IPS-18c (cell line): ENCODE measurements around the gene VPS26C.
"Not testable (repeated sequence)": the region's sequence is repeated elsewhere in the genome, so short reads cannot be mapped to it uniquely, and the experiment has no call there.

Experiments
- H3K4me3 ChIP-seq: 2 replicates; pipeline ENCODE4 v1.7.0; 2013; ENCODE audit warnings: low read depth, mild to moderate bottlenecking, low read length, moderate library complexity; ENCODE audit not compliant: insufficient read depth
- H3K9me3 ChIP-seq: one replicate; pipeline ENCODE4 v1.6.1; 2013; ENCODE audit warnings: mild to moderate bottlenecking, low read length, moderate library complexity; ENCODE audit not compliant: control insufficient read depth, insufficient read depth

Gene VPS26C

DNA sequence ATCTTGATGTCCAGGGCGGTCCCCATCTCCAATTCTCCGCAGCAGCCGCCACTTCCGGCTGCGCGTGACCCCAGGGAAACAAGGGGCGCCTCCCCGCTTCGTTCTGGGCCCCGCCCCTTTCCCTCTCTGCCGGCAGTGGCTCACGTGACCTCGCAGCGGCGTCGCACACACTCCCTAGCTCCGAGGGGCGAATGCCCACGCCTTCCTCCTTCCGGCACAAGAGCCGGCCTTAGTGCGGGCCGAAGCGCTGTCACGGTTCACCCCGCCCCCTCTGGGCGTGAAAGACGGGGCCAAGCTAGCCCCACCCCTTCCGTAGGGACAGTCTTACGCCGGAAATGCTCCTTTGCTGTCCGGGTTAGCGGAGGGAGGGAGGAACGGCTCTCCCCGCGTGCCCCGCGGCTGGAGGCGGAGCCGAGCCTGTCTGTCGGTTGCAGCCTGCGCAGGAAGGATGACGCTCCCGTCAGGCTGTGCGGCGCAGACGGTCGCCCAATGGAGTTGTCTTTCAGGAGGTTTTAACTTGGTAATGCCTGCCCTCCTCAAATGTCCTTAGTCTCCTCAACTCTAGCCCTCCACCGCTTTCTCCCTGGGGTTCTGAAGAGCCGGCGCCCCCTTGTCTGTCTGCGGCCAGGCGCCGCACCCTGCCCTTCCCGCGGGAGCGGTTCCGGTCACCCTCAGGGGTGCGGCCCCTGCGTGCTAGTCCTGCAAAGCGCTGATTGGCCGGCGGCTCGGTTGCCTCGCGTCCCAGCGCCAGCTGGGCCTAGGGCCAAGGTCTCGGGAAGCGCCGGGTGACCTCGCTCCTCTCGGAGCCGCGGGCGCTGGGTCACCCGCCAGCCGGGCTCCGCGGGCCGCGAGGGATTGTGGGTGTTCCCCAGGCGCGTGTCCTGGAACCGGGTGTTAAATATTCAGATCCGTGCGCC, at the start of gene VPS26C:
TSS of gene VPS26C (minus strand) at position 66 of the 917 bp plus-strand sequence. CDS start at position 26, 40 bp downstream.
- Histone ChIP-seq H3K4me3 (peak within 1 kb of the TSS; percentile 81), H3K9me3 (no peaks in the 10 kb centered on the region)

DNA sequence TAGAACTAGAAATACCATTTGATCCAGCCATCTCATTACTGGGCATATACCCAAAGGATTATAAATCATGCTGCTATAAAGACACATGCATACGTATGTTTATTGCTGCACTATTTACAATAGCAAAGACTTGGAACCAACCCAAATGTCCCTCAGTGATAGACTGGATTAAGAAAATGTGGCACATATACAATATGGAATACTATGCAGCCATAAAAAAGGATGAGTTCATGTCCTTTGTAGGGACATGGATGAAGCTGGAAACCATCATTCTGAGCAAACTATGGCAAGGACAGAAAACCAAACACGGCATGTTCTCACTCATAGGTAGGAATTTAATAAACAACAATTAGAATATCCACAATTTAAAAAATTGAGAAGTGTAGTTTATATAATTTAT, 48.9 kb upstream of the VPS26C start:
- not testable (repeated sequence) for H3K4me3 ChIP-seq, H3K9me3 ChIP-seq

DNA sequence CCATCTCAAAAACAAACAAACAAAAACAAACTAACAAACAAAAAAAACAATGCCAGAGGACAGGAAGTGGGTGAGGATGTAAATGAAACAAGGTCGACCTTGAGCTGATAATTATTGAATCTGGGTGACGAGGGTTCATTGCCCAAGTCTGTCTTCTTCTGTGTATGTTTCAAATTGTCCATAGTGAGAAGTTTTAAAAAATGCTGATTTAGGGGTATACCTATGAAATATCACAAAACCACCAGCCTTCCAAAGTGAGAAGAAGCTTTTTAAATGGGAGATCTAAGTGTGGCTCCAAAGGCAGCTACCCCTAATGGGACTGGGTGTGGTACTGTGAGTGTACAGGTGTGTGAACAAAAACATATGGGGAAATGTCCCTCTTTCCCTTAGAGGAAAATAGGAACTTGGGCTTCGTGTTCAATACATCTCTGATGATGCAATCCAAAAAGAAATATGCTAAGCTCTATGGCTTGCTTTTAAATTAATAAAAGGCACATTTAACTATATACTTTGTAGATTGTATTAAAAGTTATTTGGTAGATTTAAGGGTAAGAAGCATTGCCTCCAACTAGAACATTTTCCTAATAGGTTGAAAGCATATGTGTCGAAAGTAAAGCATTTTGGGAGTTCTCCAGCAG, 33.1 kb upstream of the VPS26C start:
- Histone ChIP-seq H3K9me3 (no peaks in the 10 kb centered on the region), H3K4me3 (no peak overlapping the region)

DNA sequence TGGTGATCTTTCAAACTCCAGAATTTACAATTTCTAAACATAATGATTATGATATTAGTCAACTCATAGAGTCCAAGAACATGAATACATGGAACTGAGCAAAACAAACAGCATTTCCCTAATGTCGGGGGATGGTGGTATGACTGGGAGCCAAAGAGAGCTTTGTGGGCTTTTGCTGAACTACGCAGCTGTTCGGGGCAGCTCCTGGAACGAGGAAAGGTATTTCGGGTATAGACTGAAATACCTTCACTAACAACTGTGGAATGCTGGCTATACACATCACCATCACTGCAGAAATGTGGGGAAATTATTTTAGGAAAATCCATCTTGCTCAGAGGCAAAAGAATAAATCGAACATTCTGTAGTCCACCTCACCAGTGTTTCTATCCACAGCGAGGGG, 30.2 kb upstream of the VPS26C start:
- Histone ChIP-seq H3K4me3 (no peak overlapping the region), H3K9me3 (no peaks in the 10 kb centered on the region)

DNA sequence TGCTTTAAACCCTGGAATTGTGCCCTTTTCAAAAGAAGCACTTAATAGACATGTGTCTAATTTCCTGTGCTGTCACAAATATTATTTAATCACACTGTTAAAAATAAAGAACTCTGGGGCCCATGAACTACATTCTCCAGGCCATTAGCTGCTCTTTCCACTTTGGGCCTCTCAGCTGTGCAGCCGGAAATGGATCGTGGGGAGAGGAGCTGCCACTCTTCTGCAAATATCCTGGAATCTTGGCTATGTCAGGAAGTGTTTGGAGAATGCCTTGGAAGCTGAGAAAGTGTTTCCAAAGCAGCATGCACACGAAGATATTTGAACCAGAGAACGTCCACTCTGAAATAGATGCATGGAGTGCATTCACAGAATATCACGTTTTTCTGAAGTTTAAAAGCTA, 27.5 kb upstream of the VPS26C start:
- no peaks in the 10 kb centered on the region for H3K9me3 ChIP-seq
- no peak overlapping the region for H3K4me3 ChIP-seq

DNA sequence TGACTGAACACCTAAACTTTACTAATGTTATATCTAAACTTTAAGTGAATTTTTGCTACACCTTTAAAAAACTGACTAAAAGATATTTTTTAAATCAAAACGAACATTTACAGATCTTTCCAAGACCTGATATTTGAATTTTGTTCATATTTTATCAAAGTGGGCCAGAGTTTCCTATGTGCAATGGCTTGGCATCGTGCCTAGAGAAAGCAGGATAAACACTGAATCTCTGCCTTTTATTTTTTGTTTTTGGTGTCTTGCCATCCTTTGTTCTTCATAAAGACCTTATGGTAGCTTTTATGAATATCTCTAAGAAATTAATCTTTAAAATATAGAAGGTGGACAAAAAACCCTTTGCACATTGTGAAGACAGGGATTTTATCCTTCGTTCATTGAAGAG, 25.8 kb upstream of the VPS26C start:
- Histone ChIP-seq H3K4me3 (no peak overlapping the region), H3K9me3 (no peaks in the 10 kb centered on the region)

DNA sequence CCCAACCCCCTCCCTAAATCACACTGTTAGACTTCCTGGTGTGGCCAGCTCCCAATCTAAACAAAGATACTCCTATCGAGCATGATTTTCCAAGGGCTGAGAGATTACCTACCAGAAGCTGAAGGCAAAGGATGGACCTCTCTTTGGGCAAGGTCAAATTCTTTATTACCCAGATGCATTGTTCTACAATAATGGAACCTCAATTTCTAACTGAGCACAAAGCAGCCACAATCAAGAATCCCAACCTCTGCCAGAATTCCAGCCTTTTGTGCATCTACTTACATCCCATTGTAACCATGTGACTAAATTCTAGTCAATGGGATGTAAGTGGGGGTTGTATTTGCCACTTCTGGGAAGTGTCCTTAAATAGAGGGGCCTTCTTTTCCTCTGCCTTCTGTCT, 24.9 kb upstream of the VPS26C start:
- no peaks in the 10 kb centered on the region for H3K9me3 ChIP-seq
- H3K4me3 ChIP-seq: no peak overlapping the region

DNA sequence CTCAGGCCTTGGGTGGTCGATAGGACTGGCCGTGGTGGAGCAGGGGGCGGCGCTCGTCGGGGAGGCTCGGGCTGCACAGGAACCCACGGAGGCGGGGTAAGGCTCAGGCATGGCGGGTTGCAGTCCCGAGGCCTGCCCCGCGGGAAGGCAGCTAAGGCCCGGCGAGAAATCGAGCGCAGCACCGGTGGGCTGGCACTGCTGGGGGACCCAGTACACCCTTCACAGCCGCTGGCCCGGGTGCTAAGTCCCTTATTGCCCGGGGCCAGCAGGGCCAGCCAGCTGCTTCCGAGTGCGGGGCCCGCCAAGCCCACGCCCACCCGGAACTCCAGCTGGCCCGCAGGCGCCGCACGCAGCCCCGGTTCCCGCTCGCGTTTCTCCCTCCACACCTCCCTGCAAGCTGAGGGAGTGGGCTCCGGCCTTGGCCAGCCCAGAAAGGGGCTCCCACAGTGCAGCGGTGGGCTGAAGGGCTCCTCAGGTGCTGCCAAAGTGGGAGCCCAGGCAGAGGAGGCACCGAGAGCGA, 16.1 kb upstream of the VPS26C start:
- H3K9me3 ChIP-seq, H3K4me3 ChIP-seq: not testable (repeated sequence)

DNA sequence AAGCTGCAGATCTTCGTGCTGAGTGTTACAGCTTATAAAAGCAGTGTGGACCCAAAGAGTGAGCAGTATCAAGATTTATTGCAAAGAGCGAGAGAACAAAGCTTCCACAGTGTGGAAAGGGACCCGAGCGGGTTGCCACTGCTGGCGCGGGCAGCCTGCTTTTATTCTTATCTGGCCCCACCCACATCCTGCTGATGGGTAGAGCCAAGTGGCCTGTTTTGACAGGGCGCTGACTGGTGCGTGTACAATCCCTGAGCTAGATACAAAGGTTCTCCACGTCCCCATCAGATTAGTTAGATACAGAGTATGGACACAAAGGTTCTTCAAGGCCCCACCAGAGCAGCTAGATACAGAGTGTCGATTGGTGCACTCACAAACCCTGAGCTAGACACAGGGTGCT, 15.5 kb upstream of the VPS26C start:
- H3K4me3 ChIP-seq: not testable (repeated sequence)

DNA sequence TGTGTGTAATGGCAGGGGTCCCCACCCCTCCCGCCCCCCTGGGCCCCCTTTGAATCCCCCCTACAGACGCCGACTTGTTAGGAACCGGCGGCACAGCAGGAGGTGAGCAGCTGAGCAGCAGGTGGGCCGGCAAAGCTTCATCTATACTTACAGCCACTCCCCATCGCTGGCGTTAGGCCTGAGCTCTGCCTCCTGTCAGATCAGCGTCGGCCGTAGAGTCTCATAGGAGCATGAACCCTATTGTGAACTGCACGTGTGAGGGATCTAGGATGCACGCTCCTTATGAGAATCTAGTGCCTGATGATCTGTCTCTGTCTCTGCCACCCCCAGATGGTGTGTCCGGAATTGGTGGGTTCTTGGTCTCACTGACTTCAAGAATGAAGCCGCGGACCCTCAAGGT, 14.9 kb upstream of the VPS26C start:
- Histone ChIP-seq H3K9me3 (no peaks in the 10 kb centered on the region), H3K4me3 (no peak overlapping the region)

More for the DNA sequence above, 15.5 kb upstream of the VPS26C start:
- not testable (repeated sequence) for H3K9me3 ChIP-seq

DNA sequence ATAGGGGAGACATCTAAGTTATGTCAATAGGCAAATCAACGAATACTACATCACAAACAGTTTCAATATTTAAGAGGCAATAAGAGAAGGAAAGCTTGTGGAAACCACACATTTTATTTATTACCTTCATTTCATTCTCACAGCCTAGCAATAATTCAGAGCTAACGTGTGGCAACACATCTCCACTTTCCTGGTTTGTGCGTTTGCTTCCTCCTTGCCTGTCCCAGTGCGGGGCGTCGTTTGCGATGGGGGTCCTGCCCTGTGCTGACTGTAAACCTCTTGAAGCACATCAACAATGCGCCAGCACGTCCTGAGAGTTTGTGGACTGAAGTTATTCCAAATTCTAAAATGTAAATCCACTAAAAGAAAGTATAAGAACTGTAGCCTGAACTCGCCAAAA, 14.4 kb upstream of the VPS26C start:
- H3K9me3 ChIP-seq: no peaks in the 10 kb centered on the region
- no peak overlapping the region for H3K4me3 ChIP-seq

DNA sequence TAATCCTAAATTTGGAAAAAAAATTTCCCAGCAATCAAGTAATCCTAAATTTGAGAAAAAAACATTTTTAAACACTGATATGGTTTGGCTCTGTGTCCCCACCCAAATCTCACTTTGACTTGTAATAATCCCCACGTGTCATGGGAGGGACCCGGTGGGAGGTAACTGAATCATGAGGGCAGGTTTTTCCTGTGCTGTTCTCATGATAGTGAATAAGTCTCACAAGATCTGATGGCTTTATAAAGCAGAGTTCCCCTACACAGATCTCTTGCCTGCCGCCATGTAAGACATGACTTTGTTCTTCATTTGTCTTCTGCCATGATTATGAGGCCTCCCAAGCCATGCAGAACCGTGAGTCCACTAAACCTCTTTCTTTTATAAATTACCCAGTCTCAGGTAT, 12.1 kb upstream of the VPS26C start:
- H3K9me3 ChIP-seq, H3K4me3 ChIP-seq: not testable (repeated sequence)

DNA sequence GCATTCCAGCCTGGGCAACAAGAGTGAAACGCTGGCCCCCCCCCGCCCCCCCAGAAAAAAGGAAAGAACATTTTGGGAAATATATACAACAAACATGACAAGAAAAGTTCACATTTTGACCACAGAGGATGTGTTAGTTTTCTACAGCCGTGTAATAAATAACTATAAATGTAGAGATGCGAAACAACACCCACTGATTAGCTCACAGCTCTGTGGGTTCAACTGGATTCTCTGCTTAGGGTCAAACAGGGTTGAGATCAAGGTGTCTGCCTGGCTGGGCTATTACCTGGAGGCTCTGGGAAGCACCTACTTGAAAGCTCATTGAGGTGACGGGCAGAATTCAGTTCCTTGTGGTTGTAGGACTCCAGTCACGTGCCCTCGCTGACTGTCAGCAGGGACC, 11.1 kb upstream of the VPS26C start:
- no peak overlapping the region for H3K4me3 ChIP-seq
- no peaks in the 10 kb centered on the region for H3K9me3 ChIP-seq

DNA sequence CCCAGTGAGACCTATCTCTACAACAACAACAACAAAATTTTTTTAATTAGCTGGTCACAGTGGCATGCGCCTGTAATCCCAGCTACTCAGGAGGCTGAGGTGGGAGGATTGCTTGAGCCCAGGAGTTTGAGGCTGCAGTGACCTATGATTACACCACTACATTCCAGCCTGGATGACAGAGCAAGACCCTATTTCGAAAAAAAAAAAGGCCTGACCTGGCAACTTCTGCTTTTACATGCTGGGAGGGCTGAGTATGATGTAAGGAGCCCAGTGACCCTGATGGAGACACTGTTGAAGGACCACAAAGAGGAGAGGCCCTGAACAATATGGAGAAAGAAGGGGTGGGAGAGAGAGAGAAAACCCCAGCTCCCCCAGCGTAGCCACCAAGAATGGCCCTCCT, 9.2 kb upstream of the VPS26C start:
- no peaks in the 10 kb centered on the region for H3K9me3 ChIP-seq
- H3K4me3 ChIP-seq: no peak overlapping the region

DNA sequence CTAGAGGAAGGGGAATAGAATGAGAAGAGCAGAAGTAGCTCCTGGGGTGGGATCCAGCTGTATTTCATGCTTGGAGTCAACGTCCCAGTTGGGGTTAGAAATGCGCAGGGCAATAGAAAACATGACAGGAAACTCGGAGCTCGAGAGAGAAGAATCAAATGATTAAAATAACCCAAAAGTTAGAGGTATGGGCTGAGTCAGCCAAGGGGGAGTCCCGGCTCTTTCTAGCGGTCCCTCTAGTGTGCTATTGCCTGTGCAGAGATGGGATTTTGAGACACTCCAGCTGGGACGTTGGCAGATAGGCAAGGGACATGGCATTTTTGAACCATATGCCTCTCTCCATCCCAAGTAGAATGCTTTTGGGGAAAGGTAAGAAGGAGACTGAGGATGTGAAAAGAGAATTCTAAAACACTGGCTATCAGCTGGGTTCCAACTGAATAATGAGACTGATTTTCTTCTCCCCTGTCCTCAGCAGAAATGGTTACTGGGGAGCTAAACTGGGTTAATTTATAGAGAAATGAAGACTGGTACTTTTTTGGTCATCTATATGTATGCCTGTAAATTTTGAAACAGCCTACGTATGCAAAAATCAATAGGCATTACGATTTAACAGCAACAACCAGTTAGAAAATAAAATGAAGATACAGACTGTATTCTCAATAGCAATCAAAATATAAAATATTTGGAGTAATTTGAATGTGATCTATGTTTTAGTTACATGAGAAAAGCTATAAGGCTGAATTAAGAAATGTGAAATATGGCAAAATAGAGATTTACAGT, 7.0 kb upstream of the VPS26C start:
- H3K9me3 ChIP-seq: no peaks in the 10 kb centered on the region
- no peak overlapping the region; the same call in 1 of the 2 replicates for H3K4me3 ChIP-seq

DNA sequence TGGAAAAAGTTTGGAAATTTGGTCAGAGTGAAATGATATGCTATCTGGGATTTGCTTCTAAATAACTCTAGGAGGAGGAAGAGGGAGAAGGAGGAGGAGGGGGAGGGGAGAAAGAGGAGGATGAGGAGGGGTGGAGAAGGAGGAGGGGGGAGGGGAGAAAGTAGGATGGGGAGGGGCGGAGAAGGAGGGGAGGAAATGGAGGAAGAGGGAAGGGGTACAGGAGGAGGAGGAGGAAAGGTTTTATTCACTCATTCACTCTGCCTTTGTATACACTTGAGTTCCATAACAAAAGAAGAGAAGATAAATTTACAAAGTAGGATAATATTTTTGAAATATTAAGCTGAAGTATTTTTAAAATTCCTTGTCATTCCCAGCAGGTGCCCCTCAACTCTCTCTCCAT, 6.3 kb upstream of the VPS26C start:
- H3K4me3 ChIP-seq: no peak overlapping the region
- H3K9me3 ChIP-seq: no peaks in the 10 kb centered on the region

DNA sequence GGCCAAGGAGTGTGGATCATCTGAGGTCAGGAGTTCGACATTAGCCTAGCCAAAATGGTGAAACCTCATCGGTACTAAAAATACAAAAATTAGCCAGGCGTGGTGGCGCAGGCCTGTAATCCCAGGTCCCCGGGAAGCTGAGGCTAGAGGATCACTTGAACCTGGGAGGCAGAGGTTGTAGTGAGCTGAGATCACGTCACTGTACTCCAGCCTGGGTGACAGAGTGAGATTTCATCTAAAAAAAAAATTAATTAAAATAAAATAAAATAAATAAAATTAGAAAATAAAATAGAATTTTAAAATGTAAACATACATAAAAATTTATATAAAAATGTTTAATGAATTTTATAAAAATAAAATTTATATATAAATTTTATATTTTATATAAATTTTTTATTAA, 5.8 kb upstream of the VPS26C start:
- Histone ChIP-seq H3K9me3 (no peaks in the 10 kb centered on the region), H3K4me3 (no peak overlapping the region)
